SHP77 treated with DMSO at 0.1 percent for 48 hours (cell line): ENCODE measurements around the gene NDST1.

Experiments used
- DNase-seq: peaks from one replicate; lab custom pipeline; 2025; lab: John Stamatoyannopoulos, UW

NDST1 gene

DNA sequence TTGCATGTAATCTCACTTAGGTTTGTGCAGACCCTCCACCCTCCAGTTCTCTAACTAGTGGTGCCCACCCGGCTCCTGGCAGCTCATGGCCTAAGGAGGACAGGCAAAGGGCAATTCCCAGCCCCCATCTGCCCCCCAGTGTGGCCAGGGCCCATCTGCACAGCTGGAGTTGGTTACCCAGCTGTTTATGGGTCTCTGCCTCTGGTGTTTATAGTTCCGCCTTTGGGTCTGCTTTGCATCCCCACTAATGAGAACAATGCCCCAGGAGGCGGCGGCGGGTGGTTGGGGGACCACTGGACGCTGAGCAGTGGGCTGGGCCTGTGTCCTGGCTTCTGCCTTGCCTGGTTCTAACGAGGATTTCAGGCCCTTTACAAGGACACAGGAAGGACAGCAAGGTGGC lies 62.4 kb downstream of the NDST1 start:
- DNase-seq: no peak

DNA sequence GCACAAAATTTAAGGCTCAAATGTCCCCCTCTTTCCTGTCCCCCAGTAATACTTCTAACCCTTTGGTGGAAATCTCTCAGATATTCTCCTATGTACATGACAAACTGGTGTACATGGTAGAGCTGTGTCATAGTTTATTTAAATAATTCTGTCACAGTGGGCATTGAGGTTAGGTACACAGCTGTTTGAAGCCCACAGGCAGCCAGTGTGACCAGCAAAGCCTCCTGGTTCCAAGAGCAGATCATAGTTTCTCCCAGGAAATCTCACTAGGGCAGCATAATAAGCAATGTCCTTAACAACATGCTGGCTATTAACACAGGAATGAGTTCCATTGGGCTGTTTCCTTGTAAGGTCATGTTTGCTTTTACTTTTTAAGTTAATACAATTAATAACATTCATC lies 63.9 kb downstream of the NDST1 start:
- DNase-seq: no peak

DNA sequence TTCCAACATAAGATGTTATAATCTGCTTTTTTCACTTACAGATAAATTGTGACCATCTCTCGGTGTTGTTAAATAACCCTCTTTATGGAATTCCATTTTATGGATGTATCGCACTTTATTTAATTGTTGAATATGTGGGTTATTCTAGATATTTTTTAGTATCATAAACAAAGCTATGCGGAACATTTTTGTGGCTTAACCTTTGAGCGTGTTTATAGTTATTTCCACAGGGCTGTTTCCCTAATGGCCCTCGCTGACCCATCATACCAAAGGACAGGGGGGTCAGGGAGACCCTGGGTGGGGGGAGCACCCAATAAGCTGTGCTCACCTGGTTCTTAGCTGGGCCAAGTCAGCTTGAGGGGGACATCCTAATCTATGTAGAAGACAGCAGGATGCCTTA lies 65.3 kb downstream of the NDST1 start:
- DNase-seq: no peak

DNA sequence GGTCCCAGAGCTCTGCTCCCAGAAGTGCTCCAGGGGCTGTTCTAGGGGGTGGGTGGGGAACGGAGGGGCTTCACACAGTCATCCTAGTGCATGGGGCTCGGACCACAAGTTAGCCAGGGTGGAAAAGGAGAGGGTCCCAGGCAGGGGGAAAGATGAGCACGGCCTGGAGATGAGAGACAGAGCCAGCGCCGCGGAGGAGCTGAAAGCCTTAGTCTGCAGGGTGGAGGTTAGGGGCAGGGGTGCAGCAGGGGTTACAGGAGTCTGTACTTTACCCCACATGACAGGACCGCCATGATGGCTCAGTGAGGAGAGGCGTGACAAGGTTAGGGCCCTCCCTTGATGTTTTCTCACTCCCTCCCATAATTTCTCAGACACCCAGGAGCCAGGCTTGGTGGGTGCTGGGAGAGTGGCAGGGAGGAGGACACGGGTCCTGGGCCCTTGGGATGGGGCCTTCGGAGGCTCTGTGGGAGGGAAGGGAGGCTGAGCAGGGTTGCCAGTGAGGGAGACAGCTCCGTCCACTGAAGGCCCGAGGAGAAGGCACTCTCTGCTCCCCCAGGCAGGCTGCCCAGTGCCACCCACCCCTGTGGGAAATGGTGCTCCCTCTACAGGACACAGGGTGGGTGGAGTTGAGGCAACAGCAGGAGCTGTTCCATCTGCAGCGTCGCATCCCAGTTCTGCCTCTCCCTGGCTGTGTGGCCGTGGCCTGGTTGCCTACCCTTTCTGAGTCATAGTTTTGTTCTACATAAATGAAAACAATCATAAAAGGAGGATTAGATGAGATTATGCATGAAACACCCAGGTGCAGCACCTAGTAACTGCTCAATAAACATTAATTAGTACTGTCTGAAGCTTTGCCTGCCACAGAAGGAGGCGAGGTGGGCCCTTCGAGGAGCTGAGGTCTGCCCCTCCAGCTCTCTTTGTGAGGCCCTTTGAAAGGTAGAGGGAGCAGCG lies 66.2 kb downstream of the NDST1 start:
- DNase-seq: no peak

DNA sequence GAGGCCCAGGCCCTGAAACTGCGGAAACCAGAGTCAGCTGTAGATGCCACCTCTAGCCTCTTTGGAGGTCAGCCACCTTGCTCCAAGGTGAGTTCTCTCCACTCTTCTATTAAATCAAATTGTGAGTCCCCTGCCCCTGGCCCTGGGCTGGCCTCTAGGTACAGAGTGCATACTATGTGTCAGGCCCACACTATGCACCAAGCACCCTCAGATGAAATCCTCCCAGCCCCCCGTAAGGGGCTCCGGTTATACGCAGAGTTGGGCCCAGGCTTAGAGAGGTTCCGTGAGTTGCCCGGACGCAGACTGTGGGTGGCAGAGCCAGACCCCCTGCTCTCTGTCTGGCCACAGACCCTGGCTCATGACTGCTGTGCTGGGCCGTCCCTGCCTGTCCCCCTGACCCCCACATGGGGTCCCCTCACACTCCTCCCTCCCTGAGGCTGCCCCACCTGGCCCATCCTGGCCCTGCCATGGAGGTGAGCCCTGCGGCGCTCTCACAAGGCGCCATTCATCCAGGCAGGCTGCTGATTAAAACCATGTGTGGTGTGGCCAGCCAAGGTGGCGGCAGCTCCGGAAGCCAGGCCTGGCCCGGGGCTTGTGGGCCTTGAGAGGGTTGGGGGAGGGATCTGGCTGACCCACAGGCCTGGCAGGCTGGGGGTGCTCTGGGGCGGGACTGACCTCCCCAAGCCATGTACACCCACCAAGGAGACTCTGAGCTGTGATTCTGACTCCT lies 67.1 kb downstream of the NDST1 start:
- DNase-seq: no peak

DNA sequence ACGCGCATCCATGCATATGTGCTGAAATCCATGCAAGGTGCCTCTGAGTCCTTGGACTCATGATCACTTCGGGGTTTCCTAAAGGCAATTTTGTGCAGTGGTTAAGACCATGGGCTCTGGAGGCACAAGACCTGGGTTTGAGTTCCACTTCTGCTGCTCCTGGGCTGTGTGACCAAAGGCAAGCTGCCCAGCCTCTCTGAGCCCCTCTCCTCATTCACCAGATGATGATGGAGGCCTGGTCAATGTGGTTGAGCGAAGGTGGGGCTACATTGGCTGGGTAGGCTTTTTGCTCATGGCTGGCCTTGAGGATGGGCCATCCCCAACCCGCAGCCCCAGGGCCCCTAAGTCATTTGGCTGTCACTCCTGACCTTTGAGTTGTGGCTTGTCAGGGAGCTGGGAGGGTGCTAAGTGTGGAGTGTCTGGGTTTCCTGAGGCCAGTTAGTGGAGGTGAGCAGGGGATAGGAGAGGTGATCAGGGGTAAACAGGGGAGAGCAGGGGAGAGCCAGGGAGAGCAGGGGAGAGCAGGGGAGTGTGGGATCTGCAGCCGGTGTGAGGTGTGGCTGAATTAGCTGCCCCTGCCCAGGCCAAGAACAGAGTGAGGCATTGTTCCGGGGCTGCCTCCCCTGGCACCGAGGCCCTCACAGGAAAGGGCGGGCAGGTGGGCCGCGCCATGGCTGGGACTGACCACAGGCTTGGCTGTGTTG lies 68.0 kb downstream of the NDST1 start:
- no peak for DNase-seq

DNA sequence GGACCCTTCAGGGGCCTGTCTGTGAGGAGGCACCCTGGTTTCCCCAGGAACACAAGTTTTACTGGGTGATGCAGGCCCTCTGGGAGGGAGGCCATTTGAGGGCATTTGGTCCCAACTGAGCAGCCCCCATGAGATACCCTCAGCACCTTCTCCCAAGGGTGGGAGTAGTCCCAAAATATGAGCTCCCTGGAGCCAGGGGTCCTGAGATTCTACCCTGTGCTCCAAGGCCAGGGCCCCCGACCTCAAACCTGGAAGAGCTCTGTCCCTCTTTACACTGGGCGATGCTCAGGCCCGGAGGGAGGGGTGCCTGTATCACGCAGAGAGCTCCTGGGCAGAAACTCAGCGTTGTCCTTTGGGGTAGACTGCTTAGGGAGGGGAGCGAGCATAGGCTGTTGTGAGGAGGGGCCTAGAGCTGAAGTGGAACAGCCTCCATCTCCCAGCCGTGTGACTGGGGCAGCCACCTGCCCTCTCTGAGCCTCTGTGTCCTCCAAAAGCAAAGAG lies 68.6 kb downstream of the NDST1 start:
- DNase-seq: no peak

DNA sequence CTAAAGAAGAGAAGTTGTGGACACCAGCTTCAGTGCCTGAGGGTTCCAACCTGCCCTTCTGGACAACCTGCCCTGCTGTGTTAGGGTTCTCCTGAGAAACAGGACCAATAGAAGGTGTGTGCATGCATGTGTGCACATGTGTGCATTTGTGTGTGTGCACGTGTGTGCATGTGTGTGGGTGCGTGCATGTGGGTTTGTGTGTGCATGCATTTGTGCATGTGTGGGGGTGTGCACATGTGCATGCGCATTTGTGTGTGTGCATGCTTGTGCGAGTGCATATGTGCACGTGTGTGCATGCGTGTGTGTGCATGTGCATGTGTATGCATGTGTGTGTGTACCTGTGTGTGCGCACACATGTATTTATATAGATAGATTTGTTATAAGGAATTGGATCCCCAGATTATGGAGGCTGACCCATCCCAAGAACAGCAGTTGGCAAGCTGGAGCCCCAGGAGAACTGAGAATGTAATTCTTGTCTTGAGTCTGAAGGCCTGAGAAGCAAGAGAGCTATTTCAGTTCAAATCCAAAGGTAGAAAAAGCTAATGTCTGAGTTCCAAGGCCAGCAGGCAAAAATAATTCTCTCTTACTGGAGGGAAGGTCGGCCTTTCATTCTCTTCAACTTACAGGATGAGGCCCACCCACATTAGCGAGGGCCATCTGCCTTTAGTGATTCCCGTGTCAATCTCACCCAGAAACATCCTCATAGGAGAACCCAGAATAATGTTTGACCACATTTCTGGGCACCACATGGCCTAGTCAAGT lies 69.6 kb downstream of the NDST1 start:
- no peak for DNase-seq

DNA sequence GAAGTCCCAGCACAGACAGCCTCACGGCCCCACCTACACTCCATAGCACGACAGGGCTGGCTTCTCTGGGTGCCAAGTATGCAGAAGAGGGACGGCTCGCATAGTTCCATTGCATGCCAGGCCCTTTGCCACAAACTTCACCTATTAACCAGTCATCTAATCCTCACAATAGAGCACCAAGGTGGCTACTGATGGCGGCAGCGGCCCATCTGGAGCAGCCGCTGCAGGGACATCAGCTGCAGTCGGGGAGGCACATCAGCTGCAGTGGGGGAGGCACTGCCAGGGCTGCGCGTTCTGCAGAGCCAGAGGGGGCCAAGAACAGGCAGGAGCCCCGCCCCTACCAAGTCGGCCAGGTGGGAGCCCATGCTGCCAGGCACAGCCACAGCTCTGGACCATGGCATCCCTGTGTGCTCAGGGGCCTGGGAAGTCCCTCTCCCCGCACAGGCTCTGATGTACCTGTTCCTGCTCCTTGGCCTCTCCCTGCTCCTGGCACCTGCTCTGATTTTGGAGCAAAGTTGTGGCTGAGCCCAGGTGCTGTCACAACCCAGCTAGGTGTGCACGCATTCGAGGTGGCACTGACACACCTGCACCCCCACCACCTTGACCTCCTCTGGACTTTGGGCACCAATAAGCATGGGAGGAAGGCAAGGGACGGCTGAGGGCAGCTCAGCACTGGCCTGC lies 71.0 kb downstream of the NDST1 start:
- DNase-seq: no peak

DNA sequence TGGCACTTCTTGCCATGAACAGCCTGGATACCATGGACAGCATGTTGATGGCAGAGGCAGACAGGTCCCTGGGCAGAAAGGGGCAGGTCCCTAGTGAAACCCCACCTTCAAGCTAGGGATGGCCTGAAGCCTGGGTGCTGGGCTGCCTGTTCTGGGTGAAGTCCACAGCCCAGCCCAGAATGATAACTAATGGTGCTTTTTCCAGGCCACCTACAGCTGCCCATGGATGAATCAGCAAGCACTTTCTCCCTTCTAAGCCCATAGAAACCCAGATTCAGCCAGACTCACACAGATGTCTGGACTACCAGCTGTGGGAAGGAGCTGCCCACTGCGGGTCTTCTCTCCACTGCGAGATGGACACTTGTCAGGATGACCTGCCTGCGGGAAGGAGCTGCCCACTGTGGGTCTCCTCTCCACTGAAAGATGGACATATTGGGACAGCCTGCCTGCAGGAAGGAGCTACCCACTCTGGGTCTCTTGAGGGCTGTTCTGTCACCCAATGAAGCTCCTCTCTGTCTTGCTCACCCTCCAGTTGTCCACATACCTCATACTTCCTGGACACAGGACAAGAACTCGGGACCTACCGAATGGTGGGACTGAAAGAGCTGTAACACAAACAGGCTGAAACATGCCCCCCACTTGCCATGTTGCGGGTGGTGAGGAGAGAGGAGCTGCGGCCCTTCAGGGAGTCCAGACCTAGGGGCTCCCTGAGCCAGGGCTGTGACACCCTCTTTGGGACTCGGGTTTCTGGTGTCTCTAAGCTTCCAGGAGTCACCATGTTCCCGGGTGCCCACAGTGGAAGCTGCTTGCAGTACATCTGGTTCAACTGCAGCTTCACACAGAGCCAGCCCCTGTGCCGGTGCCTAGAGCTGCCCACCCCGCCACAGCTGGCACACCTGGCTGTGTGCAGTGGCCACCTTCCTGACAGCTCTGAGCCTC lies 71.8 kb downstream of the NDST1 start:
- no peak for DNase-seq

DNA sequence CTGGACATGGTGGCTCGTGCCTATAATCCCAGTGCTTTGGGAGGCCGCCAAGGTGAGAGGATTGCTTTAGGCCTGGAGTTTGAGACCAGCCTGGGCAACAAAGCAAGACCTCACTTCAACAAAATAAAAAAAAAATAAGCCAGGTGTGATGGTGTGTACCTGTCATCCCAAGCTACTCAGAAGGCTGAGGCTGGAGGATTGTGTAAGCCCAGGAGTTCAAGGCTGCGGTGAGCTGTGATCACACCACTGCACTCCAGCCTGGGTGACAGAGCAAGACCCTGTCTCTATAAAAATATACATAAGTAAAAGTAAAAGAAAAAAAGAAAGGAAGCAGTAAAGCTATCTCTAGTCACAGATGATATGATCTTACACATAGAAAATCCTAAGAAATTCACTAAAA lies 73.0 kb downstream of the NDST1 start:
- no peak for DNase-seq

DNA sequence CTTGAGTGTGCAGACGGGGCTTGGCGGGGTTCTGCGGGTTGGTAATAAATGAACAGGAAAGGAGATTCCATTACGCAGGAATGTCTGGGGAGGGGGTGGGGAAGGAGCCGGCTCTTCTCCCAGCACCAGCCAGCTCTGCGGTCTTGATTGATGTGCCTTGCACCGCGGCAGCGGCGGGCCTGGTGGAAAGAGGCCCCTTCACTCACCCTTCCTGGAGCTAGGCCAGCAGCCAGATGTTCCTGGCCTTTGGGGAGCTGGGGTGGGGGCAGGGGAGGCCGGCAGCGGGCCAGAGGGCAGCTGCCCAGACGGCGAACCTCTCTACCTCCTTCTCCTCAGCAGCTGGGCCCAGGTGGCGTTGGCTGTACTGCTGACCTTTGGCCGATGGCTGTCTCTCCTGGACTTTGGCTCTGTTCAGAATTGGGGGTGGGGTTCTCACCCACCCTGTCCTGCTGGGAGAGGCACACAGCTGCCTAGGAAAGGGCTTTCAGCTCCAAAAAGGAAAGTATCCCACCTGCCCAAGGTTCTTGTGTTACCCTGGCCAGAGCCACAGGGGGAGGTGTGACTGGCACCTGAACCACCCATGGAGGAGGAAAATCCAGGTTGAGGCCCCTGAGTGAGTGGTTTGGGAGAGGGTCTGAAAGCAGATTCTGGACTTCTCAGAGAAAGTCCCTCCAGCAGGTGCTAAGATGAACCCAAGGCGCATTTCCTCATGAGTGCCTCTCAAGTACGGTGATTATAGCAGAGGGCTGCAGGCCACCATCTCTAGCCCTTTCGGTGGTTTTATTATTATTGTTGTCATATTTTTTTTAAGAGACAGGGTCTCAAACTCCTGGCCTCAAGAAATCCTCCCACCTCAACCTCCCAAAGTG lies 74.5 kb downstream of the NDST1 start:
- DNase-seq: no peak

DNA sequence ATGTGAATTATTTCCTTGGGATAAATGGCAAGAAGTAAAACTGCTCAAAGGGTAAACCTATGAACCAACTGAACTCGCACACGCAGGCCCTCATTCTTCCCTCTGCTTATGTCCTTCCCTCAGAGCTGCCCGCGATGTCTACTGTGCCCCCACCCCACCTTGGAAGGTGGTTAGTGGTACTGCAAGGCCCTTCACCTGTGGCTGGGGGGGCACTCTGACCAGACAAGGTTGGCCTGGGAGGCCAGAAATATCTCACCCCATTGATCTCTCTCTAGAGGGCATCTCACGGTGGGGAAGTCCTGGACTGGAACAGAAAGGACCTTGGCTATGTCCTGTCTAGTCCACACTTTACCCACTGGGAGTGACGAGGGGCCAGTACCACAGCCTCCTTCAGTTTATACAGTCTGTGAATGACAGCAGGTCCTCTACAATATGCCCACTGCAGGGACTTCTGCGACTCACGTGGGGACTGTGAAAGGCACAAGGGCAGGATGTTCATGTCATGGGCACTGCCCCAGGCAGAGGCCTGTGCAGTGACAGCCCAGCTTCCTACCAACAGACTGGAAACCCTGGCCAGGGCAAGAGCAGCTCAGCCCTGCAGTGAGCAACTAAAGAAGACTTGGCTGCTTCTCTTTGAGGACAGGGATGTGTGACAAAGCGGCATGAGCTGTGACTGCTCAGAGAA lies 75.8 kb downstream of the NDST1 start:
- no peak for DNase-seq

DNA sequence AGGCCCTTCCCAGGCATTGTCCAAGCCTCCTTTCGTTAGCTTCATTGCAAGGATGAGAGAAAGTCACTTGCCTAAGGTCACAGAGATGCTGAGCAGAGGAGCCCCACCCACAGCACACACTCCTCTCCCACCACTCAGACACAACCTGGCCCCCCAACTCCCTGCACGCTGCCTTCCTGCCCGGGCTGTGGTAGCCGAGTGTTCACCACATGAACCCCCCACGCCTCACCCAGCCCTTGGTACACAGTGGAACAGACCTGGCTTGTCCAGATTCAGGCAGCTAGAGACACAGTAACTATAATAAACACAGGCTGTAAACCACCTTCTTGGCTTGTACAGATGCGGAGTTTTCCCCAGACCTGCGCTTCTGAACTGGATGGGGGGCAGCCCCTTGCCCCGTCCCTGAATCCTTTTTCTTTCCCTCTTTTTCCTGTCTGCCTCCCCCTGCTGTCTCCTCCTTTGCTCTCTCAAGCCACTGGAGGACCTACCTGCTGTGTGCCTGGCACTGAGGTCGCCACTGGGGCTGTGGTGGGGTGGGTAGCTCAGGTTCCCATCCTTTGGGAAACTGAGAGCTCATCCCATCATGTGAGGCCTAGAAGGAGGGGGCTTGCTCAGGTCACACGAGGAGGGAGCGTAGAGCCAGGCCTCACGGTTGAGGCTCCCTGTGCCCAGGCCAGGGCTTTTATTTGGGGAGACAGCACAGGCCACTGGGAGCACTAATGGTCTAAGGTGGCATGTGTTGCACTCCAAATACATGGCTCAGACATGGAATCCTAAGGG lies 76.8 kb downstream of the NDST1 start:
- no peak for DNase-seq

DNA sequence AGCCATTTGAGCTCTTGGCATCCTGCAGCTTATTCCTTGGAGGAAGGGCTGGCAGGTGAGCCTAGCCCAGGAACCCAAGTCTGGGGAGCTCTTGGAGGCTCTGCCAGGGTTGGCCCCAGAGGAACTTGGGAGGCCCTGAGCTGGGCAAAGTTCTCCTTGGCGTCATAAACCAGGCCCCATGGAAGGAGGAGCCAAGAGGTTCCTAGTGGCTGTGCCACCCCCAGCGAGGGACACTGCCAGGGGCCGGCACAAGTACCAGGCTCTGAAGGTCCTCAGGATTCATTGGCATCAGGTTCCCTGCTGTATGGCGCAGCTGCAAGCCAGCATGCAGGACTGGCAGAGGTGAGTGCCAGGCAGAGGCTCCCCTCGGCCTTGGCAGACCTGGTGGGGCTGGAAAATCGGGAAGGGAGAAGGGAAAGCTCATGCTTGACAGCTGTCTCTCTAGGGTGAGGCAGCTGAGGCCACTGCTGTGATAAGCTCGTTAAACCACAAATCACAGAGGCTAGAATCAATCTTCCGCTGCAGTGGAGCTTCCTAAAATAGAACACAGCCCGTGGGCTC lies 77.9 kb downstream of the NDST1 start:
- no peak for DNase-seq

DNA sequence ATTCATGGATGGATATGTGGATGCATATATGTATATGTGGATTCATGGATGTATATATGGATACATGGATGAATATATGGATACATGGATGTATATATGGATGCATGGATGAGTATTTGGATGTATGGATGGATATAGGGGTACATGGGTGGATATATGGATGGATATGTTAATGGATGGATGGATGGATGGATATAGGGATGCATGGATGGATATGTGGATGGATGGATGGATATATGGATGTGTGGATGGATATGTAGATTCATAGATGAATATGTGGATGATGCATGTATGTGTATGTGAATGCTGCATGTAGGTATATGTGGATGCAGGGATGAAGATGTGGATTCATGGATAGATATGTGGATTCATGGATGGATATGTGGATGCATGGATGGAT lies 79.1 kb downstream of the NDST1 start:
- DNase-seq: no peak

DNA sequence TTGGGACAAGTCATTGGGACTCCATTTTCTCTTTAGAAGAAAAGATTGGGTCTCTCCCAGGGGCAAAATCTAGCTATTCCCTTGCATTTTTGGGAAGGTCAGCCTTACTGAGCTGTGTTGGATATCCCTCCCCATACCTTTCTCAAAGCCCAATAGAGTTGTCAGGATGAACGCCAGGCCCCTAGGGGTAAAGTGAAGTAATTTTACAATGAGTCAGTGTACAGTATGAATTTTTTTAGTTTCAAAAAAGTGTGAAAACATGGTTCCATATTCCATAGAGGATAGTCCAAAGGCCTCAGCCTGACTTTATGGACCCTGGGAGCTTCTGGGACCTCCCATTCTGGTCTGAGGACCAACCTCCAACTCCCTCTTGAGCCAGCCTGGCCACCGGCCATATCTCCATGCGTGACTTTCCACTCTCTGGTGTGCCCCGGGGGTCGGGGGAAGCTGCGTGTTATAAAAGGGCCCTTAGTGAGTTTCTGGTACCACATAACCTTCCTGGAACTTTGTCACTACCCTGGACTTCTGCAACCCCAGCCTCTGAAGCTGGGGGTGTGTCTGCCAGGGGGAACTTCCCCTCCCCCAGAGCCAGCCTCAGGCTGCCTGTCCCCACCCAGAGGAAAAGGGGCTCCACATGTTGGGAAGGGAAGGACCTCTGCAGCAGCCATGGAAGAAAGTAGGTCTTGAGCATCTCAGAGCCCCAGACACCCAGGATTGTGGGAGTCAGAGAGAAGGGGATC lies 80.1 kb downstream of the NDST1 start:
- DNase-seq: no peak
